ENCODE measurements around the gene SLC35A2. TPM values are rescaled to one million over a fixed set of nuclear protein-coding genes. Genes with fewer than 3 reads are reported as not detected.
A peak's percentile ranks its signal among the peaks of the same experiment; 100 is the strongest.

Gene SLC35A2
- total and polyA plus RNA-seq, 5 experiments from 2014 or later, result 6.8 to 12.7 (median 8.1) TPM

GRCh38 chrX:48899078-48899410 lies 12.4 kb downstream of the SLC35A2 start:
- H3K27ac Mint-ChIP-seq, result peak overlapping the region in 6 of 10 donors; percentile 20 to 95 (median 50)
- H3K4me3 Mint-ChIP-seq, result peak overlapping the region in 4 of 10 donors; percentile 19 to 88 (median 48)
- H3K4me1 Mint-ChIP-seq, result peaks cover 2 to 41% (median 26%) of the 10 kb centered on the region in 4 donors
- H3K9me3 Mint-ChIP-seq, result peaks cover 0 to 4% (median 0%) of the 10 kb centered on the region in 9 donors
- no peak for ATAC-seq
- H3K27me3 Mint-ChIP-seq, result no peaks in the 10 kb centered on the region
- DNase-seq, result no peak
- POLR2A ChIA-PET, result interaction anchor here (0.7 to 2.2 kb wide), 3 partner anchors 19 to 104 kb away, joined by 4 to 26 read pairs (median 14); partner anchors contain the start of gene PIM2
- H3K36me3 Mint-ChIP-seq, result peaks cover 0 to 41% (median 0%) of the 10 kb centered on the region in 3 donors

- Mint-ChIP-seq H3K27me3 (no peaks in the 10 kb centered on the region), H3K27ac (peak within 1 kb of the TSS; percentile 92 to 100 (median 96))
Measured at GRCh38 chrX:48897625-48898306, 13.7 kb downstream of the SLC35A2 start, which contains the start of the genes PQBP1 and TIMM17B. Gene PQBP1 (plus strand): TSS chrX:48897930. CDS start chrX:48898510, 580 bp downstream. Gene TIMM17B (minus strand): TSS chrX:48897768. CDS start chrX:48897749, 19 bp downstream.

GRCh38 chrX:48897157-48897624 lies 14.3 kb downstream of the SLC35A2 start:
- peak overlapping the region; percentile 88 to 98 (median 92) for H3K4me3 Mint-ChIP-seq
- peaks cover 0 to 4% (median 0%) of the 10 kb centered on the region in 9 donors for H3K9me3 Mint-ChIP-seq
- no peaks in the 10 kb centered on the region for H3K27me3 Mint-ChIP-seq
- H3K4me1 Mint-ChIP-seq, result peaks cover 4 to 41% (median 29%) of the 10 kb centered on the region in 4 donors
- POLR2A ChIA-PET, result interaction anchor here (0.9 to 2.7 kb wide), 14 partner anchors 10 to 323 kb away, joined by 3 to 26 read pairs (median 6); partner anchors contain the start of genes GRIPAP1, HDAC6, OTUD5 and PCSK1N
- H3K27ac Mint-ChIP-seq, result peak overlapping the region; percentile 92 to 100 (median 96)
- H3K36me3 Mint-ChIP-seq, result peaks cover 0 to 33% (median 0%) of the 10 kb centered on the region in 3 donors
- DNase-seq (peak in 9 of 10 donors; percentile 30 to 77 (median 53)), ATAC-seq (peak; percentile 16 to 23)

More at GRCh38 chrX:48897625-48898306, 13.7 kb downstream of the SLC35A2 start, which contains the start of the genes PQBP1 and TIMM17B:
- POLR2A ChIA-PET, result interaction anchor here (0.6 to 2.7 kb wide), 17 partner anchors 9 to 1525 kb away, joined by 3 to 26 read pairs (median 6); partner anchors contain the start of genes GRIPAP1, HDAC6, OTUD5 and PCSK1N
- Mint-ChIP-seq H3K4me3 (peak within 1 kb of the TSS; percentile 88 to 98 (median 92)), H3K36me3 (peaks cover 0 to 39% (median 0%) of the 10 kb centered on the region in 3 donors), H3K9me3 (peaks cover 0 to 4% (median 0%) of the 10 kb centered on the region in 9 donors), H3K4me1 (peaks cover 4 to 41% (median 26%) of the 10 kb centered on the region in 4 donors)
- ATAC-seq, result peak; percentile 86
- peak; percentile 79 to 94 (median 87) for DNase-seq

GRCh38 chrX:48896611-48897011 lies 14.8 kb downstream of the SLC35A2 start:
- no peaks in the 10 kb centered on the region for H3K27me3 Mint-ChIP-seq
- peaks cover 4 to 45% (median 31%) of the 10 kb centered on the region in 4 donors for H3K4me1 Mint-ChIP-seq
- H3K36me3 Mint-ChIP-seq, result peaks cover 0 to 28% (median 0%) of the 10 kb centered on the region in 3 donors
- H3K27ac Mint-ChIP-seq, result peak overlapping the region; percentile 92 to 100 (median 96)
- ATAC-seq (no peak), DNase-seq (no peak)
- H3K4me3 Mint-ChIP-seq, result peak overlapping the region; percentile 88 to 98 (median 92)
- peaks cover 0 to 4% (median 0%) of the 10 kb centered on the region in 9 donors for H3K9me3 Mint-ChIP-seq
- POLR2A ChIA-PET, result interaction anchor here (0.6 to 2.7 kb wide), 6 partner anchors 8 to 106 kb away, joined by 3 to 24 read pairs (median 6); partner anchors contain the start of genes GRIPAP1 and OTUD5

- H3K4me3 Mint-ChIP-seq, result peak overlapping the region in 3 of 10 donors; percentile 40 to 50 (median 47)
- peak overlapping the region in 7 of 10 donors; percentile 8 to 80 (median 48) for H3K27ac Mint-ChIP-seq
Measured at GRCh38 chrX:48894891-48895290, 16.6 kb downstream of the SLC35A2 start.

GRCh38 chrX:48893556-48894348 lies 17.7 kb downstream of the SLC35A2 start:
- no peaks in the 10 kb centered on the region for H3K27me3 Mint-ChIP-seq
- H3K36me3 Mint-ChIP-seq, result peaks cover 0 to 19% (median 0%) of the 10 kb centered on the region in 3 donors
- H3K27ac Mint-ChIP-seq, result peak overlapping the region in 2 of 10 donors; percentile 67 to 71
- POLR2A ChIA-PET, result interaction anchor here (1.4 kb wide), 1 partner anchor 19 kb away, joined by 4 read pairs; no protein-coding TSS in a partner anchor
- ATAC-seq (no peak), DNase-seq (no peak)
- H3K4me1 Mint-ChIP-seq, result peaks cover 11 to 41% (median 40%) of the 10 kb centered on the region in 4 donors
- H3K4me3 Mint-ChIP-seq, result no peak overlapping the region
- peaks cover 0 to 4% (median 0%) of the 10 kb centered on the region in 9 donors for H3K9me3 Mint-ChIP-seq

More at GRCh38 chrX:48894891-48895290, 16.6 kb downstream of the SLC35A2 start:
- Mint-ChIP-seq H3K4me1 (peaks cover 11 to 48% (median 41%) of the 10 kb centered on the region in 4 donors), H3K36me3 (peaks cover 0 to 19% (median 0%) of the 10 kb centered on the region in 3 donors), H3K27me3 (no peaks in the 10 kb centered on the region), H3K9me3 (peaks cover 0 to 4% (median 0%) of the 10 kb centered on the region in 9 donors)
- POLR2A ChIA-PET, result interaction anchor here (0.5 to 1.4 kb wide), 3 partner anchors 17 to 187 kb away, joined by 3 to 4 read pairs (median 3); partner anchors contain the start of gene SLC35A2
- DNase-seq, result no peak
- no peak for ATAC-seq

- H3K27me3 Mint-ChIP-seq, result no peaks in the 10 kb centered on the region
- H3K36me3 Mint-ChIP-seq, result peaks cover 0 to 15% (median 0%) of the 10 kb centered on the region in 3 donors
- no peaks in the 10 kb centered on the region for H3K9me3 Mint-ChIP-seq
- POLR2A ChIA-PET, result interaction anchor here (0.5 to 2.6 kb wide), 2 partner anchors 65 to 154 kb away, joined by 3 to 10 read pairs; partner anchors contain the start of gene OTUD5
- DNase-seq (no peak), ATAC-seq (no peak)
- H3K4me1 Mint-ChIP-seq, result peaks cover 11 to 35% (median 33%) of the 10 kb centered on the region in 4 donors
- peak overlapping the region in 4 of 10 donors; percentile 46 to 71 (median 66) for H3K27ac Mint-ChIP-seq
- peak overlapping the region in 4 of 10 donors; percentile 26 to 39 (median 30) for H3K4me3 Mint-ChIP-seq
Measured at GRCh38 chrX:48892896-48893295, 18.6 kb downstream of the SLC35A2 start.

- Mint-ChIP-seq H3K4me3 (peak overlapping the region; percentile 60 to 95 (median 82)), H3K4me1 (peaks cover 9 to 32% (median 23%) of the 10 kb centered on the region in 4 donors), H3K27me3 (no peaks in the 10 kb centered on the region), H3K36me3 (peaks cover 0 to 15% (median 0%) of the 10 kb centered on the region in 3 donors), H3K9me3 (no peaks in the 10 kb centered on the region), H3K27ac (peak overlapping the region in 7 of 10 donors; percentile 69 to 94 (median 85))
- POLR2A ChIA-PET, result interaction anchor here (0.6 to 2.8 kb wide), 20 partner anchors 12 to 318 kb away, joined by 3 to 14 read pairs (median 4); partner anchors contain the start of genes HDAC6, OTUD5, SLC35A2 and TFE3
- ATAC-seq (peak; percentile 88 to 90), DNase-seq (peak; percentile 53 to 84 (median 72))
Measured at GRCh38 chrX:48891402-48892288, 19.8 kb downstream of the SLC35A2 start.

GRCh38 chrX:48890934-48891401 lies 20.5 kb downstream of the SLC35A2 start:
- peak overlapping the region; percentile 77 to 96 (median 94) for H3K4me3 Mint-ChIP-seq
- POLR2A ChIA-PET, result interaction anchor here (0.6 to 2.8 kb wide), 18 partner anchors 13 to 319 kb away, joined by 3 to 14 read pairs (median 4); partner anchors contain the start of genes HDAC6, OTUD5 and SLC35A2
- peaks cover 9 to 26% (median 20%) of the 10 kb centered on the region in 4 donors for H3K4me1 Mint-ChIP-seq
- ATAC-seq, result peak; percentile 35 to 52
- peak overlapping the region; percentile 60 to 96 (median 92) for H3K27ac Mint-ChIP-seq
- H3K9me3 Mint-ChIP-seq, result no peaks in the 10 kb centered on the region
- DNase-seq, result peak in 1 of 10 donors; percentile 25
- peaks cover 0 to 15% (median 0%) of the 10 kb centered on the region in 3 donors for H3K36me3 Mint-ChIP-seq
- H3K27me3 Mint-ChIP-seq, result no peaks in the 10 kb centered on the region

- POLR2A ChIA-PET, result interaction anchor here (0.6 to 2.8 kb wide), 8 partner anchors 13 to 242 kb away, joined by 3 to 14 read pairs (median 4); partner anchors contain the start of genes HDAC6, OTUD5 and SLC35A2
- Mint-ChIP-seq H3K4me1 (peaks cover 9 to 25% (median 18%) of the 10 kb centered on the region in 4 donors), H3K9me3 (no peaks in the 10 kb centered on the region), H3K4me3 (peak overlapping the region; percentile 77 to 96 (median 94)), H3K27me3 (no peaks in the 10 kb centered on the region), H3K36me3 (peaks cover 0 to 14% (median 0%) of the 10 kb centered on the region in 3 donors), H3K27ac (peak overlapping the region; percentile 60 to 96 (median 92))
- ATAC-seq, result peak; percentile 6 to 7
- DNase-seq, result no peak
Measured at GRCh38 chrX:48890296-48890925, 21.0 kb downstream of the SLC35A2 start.

Data from naive thymus-derived CD8-positive, alpha-beta T cell (primary cell).